Mucosa of descending colon (tissue), 3 donors: Measurements from ENCODE around the gene CRKL. TPM values are rescaled to one million over a fixed set of nuclear protein-coding genes. Genes with fewer than 3 reads are reported as not detected.

ENCODE experiments used
- ATAC-seq: fragments of 200-7000 bp; cut with Tn5 transposase; one replicate; pipeline ENCODE4 v1.9.1; 2020; ENCODE audit warnings: mild to moderate bottlenecking, moderate library complexity
- DNase-seq, 3 donors: peaks; one replicate each; pipeline ENCODE4 v3.0.0-alpha.2; 2020
- H3K36me3 ChIP-seq: fragments of 200-600 bp; one replicate; pipeline ENCODE4 v1.8.0; 2021; ENCODE audit warnings: low read depth, mild to moderate bottlenecking
- H3K4me1 ChIP-seq: fragments of 200-600 bp; one replicate; pipeline ENCODE4 v1.8.0; 2021; ENCODE audit warnings: low read depth, mild to moderate bottlenecking
- H3K4me3 ChIP-seq: fragments of 200-600 bp; one replicate; pipeline ENCODE4 v1.8.0; 2021; ENCODE audit warnings: mild to moderate bottlenecking
- H3K9me3 ChIP-seq: fragments of 200-600 bp; one replicate; pipeline ENCODE4 v1.8.0; 2021; ENCODE audit warnings: mild to moderate bottlenecking
- intact Hi-C, 2 donors: fragments of 100-400 bp; cut with DNase I in 1 of 2; cut with micrococcal nuclease in 1 of 2; formaldehyde crosslinking; loops; one replicate each; pipeline versions ENCODE4 v1.11.0 to v1.11.1; 2022; cut with DNase I, micrococcal nuclease
- total RNA-seq, 3 donors: library from RNA; stranded (reverse); fragmentation: NEBNext Ultra II Directional in 2 of 3; extraction: Animal tissue kit (Norgen Biotek cat#: 25700) in 2 of 3; gene quantifications; one replicate each; pipeline versions ENCODE4 v1.2.1 to v1.2.4, GENCODE V29; 2021 to 2023
- TF ChIP-seq, protein P1 (sequence below): fragments of 200-600 bp; IDR thresholded peaks from one replicate; pipeline ENCODE4 v1.8.0; 2022; ENCODE audit warnings: antibody characterized with exemption, mild to moderate bottlenecking
- donor health status: DM: no; HTN: no; CAD: no; lungs with moderate emphysema.
- donor health status: DM: no; HTN: no; CAD: no.
- donor health status: DM: no; HTN: yes; CAD: no.

CRKL gene
- total RNA-seq, 3 donors from 2014 or later = 48.7 to 63.4 (median 55.3) TPM

GRCh38 chr22:20948450-20948849, 31.2 kb downstream of the CRKL start:
- no peak overlapping the region for H3K4me3 ChIP-seq
- ATAC-seq = peak; percentile 15

DNA sequence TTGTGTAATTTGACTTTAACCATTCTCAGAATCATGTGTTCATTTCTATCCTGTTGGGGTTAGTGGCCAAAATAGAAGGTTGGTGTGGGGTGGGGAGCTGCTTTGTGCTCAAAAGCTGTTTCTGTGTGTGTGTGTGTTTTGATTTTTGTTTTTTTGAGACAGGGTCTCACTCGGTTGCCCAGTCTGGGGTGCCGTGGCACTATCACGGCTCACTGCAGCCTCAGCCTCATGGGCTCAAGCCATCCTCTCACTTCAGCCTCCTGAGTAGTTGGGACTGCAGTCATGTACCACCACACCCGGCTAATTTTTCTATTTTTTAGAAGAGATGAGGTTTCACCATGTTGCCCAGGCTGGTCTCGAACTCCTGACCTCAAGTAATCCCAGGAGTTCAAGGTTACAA, 31.8 kb downstream of the CRKL start:
- TF ChIP-seq, protein P1, sequence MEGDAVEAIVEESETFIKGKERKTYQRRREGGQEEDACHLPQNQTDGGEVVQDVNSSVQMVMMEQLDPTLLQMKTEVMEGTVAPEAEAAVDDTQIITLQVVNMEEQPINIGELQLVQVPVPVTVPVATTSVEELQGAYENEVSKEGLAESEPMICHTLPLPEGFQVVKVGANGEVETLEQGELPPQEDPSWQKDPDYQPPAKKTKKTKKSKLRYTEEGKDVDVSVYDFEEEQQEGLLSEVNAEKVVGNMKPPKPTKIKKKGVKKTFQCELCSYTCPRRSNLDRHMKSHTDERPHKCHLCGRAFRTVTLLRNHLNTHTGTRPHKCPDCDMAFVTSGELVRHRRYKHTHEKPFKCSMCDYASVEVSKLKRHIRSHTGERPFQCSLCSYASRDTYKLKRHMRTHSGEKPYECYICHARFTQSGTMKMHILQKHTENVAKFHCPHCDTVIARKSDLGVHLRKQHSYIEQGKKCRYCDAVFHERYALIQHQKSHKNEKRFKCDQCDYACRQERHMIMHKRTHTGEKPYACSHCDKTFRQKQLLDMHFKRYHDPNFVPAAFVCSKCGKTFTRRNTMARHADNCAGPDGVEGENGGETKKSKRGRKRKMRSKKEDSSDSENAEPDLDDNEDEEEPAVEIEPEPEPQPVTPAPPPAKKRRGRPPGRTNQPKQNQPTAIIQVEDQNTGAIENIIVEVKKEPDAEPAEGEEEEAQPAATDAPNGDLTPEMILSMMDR = no peak
- Histone ChIP-seq H3K4me1 (peaks cover 59% of the 10 kb centered on the region), H3K9me3 (no peaks in the 10 kb centered on the region), H3K36me3 (peaks cover 5% of the 10 kb centered on the region), H3K4me3 (no peak overlapping the region)
- intact Hi-C loops = no loop called here
- ATAC-seq = no peak
- peak in 1 of 3 donors; percentile 18 for DNase-seq

More at GRCh38 chr22:20948450-20948849, 31.2 kb downstream of the CRKL start:
- peak in 2 of 3 donors; percentile 40 to 52 for DNase-seq
- Histone ChIP-seq H3K4me1 (peaks cover 54% of the 10 kb centered on the region), H3K36me3 (peaks cover 5% of the 10 kb centered on the region), H3K9me3 (no peaks in the 10 kb centered on the region)
- TF ChIP-seq, protein P1 = no peak
- intact Hi-C loops = no loop called here

GRCh38 chr22:20949698-20950183, 32.5 kb downstream of the CRKL start:
- peaks cover 67% of the 10 kb centered on the region for H3K4me1 ChIP-seq
- DNase-seq (no peak), ATAC-seq (no peak)
- intact Hi-C loops = no loop called here
- peaks cover 5% of the 10 kb centered on the region for H3K36me3 ChIP-seq
- no peaks in the 10 kb centered on the region for H3K9me3 ChIP-seq
- TF ChIP-seq, protein P1 = no peak
- H3K4me3 ChIP-seq = no peak overlapping the region

GRCh38 chr22:20951151-20951931, 34.1 kb downstream of the CRKL start:
- Histone ChIP-seq H3K36me3 (peaks cover 5% of the 10 kb centered on the region), H3K9me3 (no peaks in the 10 kb centered on the region), H3K4me3 (no peak overlapping the region), H3K4me1 (peaks cover 75% of the 10 kb centered on the region)
- intact Hi-C loops = no loop called here
- ATAC-seq (peak; percentile 44), DNase-seq (peak in 1 of 3 donors; percentile 49)
- TF ChIP-seq, protein P1 = no peak

GRCh38 chr22:20951932-20952380, 34.7 kb downstream of the CRKL start:
- DNase-seq (peak; percentile 46 to 58 (median 47)), ATAC-seq (peak; percentile 28)
- H3K4me1 ChIP-seq = peaks cover 75% of the 10 kb centered on the region
- no peak overlapping the region for H3K4me3 ChIP-seq
- intact Hi-C loops = no loop called here
- H3K9me3 ChIP-seq = no peaks in the 10 kb centered on the region
- TF ChIP-seq, protein P1 = no peak
- peaks cover 5% of the 10 kb centered on the region for H3K36me3 ChIP-seq
